ENCODE results near the gene BSPRY.

GRCh38 chr9:113380869-113381378 lies 31.6 kb downstream of the BSPRY start:
- TF ChIP-seq, protein P1, sequence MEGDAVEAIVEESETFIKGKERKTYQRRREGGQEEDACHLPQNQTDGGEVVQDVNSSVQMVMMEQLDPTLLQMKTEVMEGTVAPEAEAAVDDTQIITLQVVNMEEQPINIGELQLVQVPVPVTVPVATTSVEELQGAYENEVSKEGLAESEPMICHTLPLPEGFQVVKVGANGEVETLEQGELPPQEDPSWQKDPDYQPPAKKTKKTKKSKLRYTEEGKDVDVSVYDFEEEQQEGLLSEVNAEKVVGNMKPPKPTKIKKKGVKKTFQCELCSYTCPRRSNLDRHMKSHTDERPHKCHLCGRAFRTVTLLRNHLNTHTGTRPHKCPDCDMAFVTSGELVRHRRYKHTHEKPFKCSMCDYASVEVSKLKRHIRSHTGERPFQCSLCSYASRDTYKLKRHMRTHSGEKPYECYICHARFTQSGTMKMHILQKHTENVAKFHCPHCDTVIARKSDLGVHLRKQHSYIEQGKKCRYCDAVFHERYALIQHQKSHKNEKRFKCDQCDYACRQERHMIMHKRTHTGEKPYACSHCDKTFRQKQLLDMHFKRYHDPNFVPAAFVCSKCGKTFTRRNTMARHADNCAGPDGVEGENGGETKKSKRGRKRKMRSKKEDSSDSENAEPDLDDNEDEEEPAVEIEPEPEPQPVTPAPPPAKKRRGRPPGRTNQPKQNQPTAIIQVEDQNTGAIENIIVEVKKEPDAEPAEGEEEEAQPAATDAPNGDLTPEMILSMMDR (IDR thresholded peaks at IDR 0.05): no peak
- no peak for TF ChIP-seq POLR2A (IDR thresholded peaks at IDR 0.05)
- no peak for TF ChIP-seq POLR2AphosphoS5 (IDR thresholded peaks at IDR 0.05)
- TF ChIP-seq EP300 (IDR thresholded peaks at IDR 0.05): no peak
